ENCODE results near the gene PTPRN2. TPM values are rescaled to one million over a fixed set of nuclear protein-coding genes. Genes with fewer than 3 reads are reported as not detected.

Gene PTPRN2
- total and polyA plus RNA-seq, 2 of the 13 experiments (the other 11 are each of a cell fraction or from before 2014, with no cell fraction given) = 2.5 to 24.2 TPM

- TF ChIP-seq, protein P1, sequence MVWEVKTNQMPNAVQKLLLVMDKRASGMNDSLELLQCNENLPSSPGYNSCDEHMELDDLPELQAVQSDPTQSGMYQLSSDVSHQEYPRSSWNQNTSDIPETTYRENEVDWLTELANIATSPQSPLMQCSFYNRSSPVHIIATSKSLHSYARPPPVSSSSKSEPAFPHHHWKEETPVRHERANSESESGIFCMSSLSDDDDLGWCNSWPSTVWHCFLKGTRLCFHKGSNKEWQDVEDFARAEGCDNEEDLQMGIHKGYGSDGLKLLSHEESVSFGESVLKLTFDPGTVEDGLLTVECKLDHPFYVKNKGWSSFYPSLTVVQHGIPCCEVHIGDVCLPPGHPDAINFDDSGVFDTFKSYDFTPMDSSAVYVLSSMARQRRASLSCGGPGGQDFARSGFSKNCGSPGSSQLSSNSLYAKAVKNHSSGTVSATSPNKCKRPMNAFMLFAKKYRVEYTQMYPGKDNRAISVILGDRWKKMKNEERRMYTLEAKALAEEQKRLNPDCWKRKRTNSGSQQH (CRISPR knock-in tag; IDR thresholded peaks at IDR 0.05; ENCODE audit: low read depth) = no peak
Measured at GRCh38 chr7:158274996-158275395, 312.6 kb downstream of the PTPRN2 start (continued).

GRCh38 chr7:158274404-158274811 is 313.2 kb downstream of the PTPRN2 start:
- no peak overlapping the region for H3K4me3 ChIP-seq (replicated peaks in 1 of 3; ENCODE audit: insufficient read depth in 1 of 3, low read depth in 2 of 3, low read length in 3 of 3)
- no peak overlapping the region for H3K9ac ChIP-seq (ENCODE audit: insufficient read depth, low read depth, low read length)
- ATAC-seq (no peak), DNase-seq (ENCODE audit: low spot score) (no peak), FAIRE-seq (no peak)
- H3K4me2 ChIP-seq (ENCODE audit: low read depth, low read length) = no peak overlapping the region
- BruUV-seq (replicated peaks) = no TSS peak
- ChIA-PET POLR2A (interaction anchor here (1.4 kb wide), 1 partner anchor 10 kb away, joined by 4 read pairs; no protein-coding TSS in a partner anchor), CTCF (ENCODE audit: low intra/inter-chr PET ratio, low total read pairs) (no interaction called here)
- peaks cover 10% of the 10 kb centered on the region; the same call in 1 of the 2 replicates for H4K20me1 ChIP-seq (ENCODE audit: insufficient read depth, low read length)
- peaks cover 9% of the 10 kb centered on the region for H3K4me1 ChIP-seq (ENCODE audit: insufficient read depth, low read length)
- H3K9me3 ChIP-seq (ENCODE audit: low read length) = no peaks in the 10 kb centered on the region
- no peaks in the 10 kb centered on the region for H3K27me3 ChIP-seq (ENCODE audit: control insufficient read depth in 1 of 2, insufficient read depth in 2 of 2, low read length in 2 of 2)
- H3K79me2 ChIP-seq (ENCODE audit: insufficient read depth, low read length) = no peaks in the 10 kb centered on the region
- no peak overlapping the region for H3K27ac ChIP-seq (ENCODE audit: extremely low read length, insufficient read depth, low read length)
- intact Hi-C loops (cut with micrococcal nuclease; ENCODE audit: unreplicated experiment) = no loop called here
- TF ChIP-seq ZBTB7A (CRISPR knock-in tag; IDR thresholded peaks at IDR 0.05) = no peak
- no peak for TF ChIP-seq RNF2 (conservative IDR thresholded peaks at IDR 0.05; ENCODE audit: low read depth)
- TF ChIP-seq, protein P2, sequence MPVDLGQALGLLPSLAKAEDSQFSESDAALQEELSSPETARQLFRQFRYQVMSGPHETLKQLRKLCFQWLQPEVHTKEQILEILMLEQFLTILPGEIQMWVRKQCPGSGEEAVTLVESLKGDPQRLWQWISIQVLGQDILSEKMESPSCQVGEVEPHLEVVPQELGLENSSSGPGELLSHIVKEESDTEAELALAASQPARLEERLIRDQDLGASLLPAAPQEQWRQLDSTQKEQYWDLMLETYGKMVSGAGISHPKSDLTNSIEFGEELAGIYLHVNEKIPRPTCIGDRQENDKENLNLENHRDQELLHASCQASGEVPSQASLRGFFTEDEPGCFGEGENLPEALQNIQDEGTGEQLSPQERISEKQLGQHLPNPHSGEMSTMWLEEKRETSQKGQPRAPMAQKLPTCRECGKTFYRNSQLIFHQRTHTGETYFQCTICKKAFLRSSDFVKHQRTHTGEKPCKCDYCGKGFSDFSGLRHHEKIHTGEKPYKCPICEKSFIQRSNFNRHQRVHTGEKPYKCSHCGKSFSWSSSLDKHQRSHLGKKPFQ (CRISPR knock-in tag; IDR thresholded peaks at IDR 0.05; ENCODE audit: insufficient replicate concordance) = no peak
- no peak for TF ChIP-seq REL (CRISPR knock-in tag; conservative IDR thresholded peaks at IDR 0.05)
- no peak for TF ChIP-seq ZNF382 (CRISPR knock-in tag; IDR thresholded peaks at IDR 0.05; ENCODE audit: borderline replicate concordance)
- TF ChIP-seq, protein P3, sequence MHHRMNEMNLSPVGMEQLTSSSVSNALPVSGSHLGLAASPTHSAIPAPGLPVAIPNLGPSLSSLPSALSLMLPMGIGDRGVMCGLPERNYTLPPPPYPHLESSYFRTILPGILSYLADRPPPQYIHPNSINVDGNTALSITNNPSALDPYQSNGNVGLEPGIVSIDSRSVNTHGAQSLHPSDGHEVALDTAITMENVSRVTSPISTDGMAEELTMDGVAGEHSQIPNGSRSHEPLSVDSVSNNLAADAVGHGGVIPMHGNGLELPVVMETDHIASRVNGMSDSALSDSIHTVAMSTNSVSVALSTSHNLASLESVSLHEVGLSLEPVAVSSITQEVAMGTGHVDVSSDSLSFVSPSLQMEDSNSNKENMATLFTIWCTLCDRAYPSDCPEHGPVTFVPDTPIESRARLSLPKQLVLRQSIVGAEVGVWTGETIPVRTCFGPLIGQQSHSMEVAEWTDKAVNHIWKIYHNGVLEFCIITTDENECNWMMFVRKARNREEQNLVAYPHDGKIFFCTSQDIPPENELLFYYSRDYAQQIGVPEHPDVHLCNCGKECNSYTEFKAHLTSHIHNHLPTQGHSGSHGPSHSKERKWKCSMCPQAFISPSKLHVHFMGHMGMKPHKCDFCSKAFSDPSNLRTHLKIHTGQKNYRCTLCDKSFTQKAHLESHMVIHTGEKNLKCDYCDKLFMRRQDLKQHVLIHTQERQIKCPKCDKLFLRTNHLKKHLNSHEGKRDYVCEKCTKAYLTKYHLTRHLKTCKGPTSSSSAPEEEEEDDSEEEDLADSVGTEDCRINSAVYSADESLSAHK (CRISPR knock-in tag; IDR thresholded peaks at IDR 0.05; ENCODE audit: borderline replicate concordance) = no peak
- no peak for TF ChIP-seq ZNF124 (CRISPR knock-in tag; IDR thresholded peaks at IDR 0.05)
- no peak for TF ChIP-seq IKZF1 (IDR thresholded peaks at IDR 0.05)
- no peak for TF ChIP-seq CC2D1A (CRISPR knock-in tag; IDR thresholded peaks at IDR 0.05)
- TF ChIP-seq ZNF713 (CRISPR knock-in tag; IDR thresholded peaks at IDR 0.05) = no peak
- TF ChIP-seq, protein P4, sequence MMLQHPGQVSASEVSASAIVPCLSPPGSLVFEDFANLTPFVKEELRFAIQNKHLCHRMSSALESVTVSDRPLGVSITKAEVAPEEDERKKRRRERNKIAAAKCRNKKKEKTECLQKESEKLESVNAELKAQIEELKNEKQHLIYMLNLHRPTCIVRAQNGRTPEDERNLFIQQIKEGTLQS (CRISPR knock-in tag; IDR thresholded peaks at IDR 0.05) = no peak
- TF ChIP-seq, protein P5, sequence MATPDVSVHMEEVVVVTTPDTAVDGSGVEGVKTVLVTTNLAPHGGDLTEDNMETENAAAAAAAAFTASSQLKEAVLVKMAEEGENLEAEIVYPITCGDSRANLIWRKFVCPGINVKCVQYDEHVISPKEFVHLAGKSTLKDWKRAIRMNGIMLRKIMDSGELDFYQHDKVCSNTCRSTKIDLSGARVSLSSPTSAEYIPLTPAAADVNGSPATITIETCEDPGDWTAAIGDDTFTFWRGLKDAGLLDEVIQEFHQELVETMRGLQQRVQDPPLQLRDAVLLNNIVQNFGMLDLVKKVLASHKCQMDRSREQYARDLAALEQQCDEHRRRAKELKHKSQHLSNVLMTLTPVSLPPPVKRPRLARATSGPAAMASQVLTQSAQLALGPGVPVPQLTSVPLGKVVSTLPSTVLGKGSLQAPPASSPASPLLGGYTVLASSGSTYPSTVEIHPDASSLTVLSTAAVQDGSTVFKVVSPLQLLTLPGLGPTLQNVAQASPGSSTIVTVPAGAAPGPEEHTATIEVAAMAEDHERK (CRISPR knock-in tag; IDR thresholded peaks at IDR 0.05; ENCODE audit: low read depth) = no peak
- no peak for TF ChIP-seq ZNF343 (CRISPR knock-in tag; IDR thresholded peaks at IDR 0.05)
- no peak for TF ChIP-seq ZBTB7B (CRISPR knock-in tag; IDR thresholded peaks at IDR 0.05)
- no peak for TF ChIP-seq NCOA2 (CRISPR knock-in tag; IDR thresholded peaks at IDR 0.05)
- no peak for TF ChIP-seq EZH2 (conservative IDR thresholded peaks at IDR 0.05; ENCODE audit: low read depth, low read length)
- H2AFZ ChIP-seq (ENCODE audit: low read length) = no peak overlapping the region
- 88% methylated on average over 17 of the region's 21 CpGs for WGBS (ENCODE audit: low lambda C conversion rate)
- in situ Hi-C loops (cut with HindIII; ENCODE audit: extremely low pct_ligation_motif_present, low pct_unique_long_range_greater_than_20kb) = no loop called here
- H3K36me3 ChIP-seq (replicated peaks in 1 of 2; ENCODE audit: control insufficient read depth in 1 of 2, insufficient read depth in 2 of 2, low read length in 2 of 2) = no peaks in the 10 kb centered on the region
